ENCODE measurements around the gene SMARCB1. TPM values are rescaled to one million over a fixed set of nuclear protein-coding genes. Genes with fewer than 3 reads are reported as not detected.

The SMARCB1 gene
- total RNA-seq, 1 experiment from 2014 or later = 88.2 TPM

DNA sequence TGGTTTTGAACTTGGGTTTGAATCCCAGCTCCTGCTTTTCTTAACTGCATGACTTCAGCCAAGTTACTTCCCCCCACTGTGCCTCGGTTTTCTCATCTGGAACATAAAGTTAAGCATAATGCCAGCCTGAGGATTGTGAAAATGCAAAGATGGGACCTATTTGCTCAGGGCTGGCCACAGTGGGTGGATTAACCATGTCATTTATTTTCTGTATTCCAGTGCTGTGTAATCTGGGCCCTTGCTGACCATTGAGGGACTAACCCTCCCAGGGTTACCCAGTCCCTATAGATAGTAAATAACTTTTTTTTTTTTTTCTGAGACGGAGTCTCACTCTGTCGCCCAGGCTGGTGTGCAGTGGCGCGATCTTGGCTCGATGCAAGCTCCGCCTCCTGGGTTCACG is 31.1 kb upstream of the SMARCB1 start:
- Mint-ChIP-seq H3K27ac (ENCODE audit: unreplicated experiment) (no peak overlapping the region), H3K36me3 (ENCODE audit: insufficient read depth, unreplicated experiment) (peaks cover 25% of the 10 kb centered on the region), H3K9me3 (ENCODE audit: low read depth, unreplicated experiment) (no peaks in the 10 kb centered on the region), H3K4me3 (ENCODE audit: low read depth, unreplicated experiment) (no peak overlapping the region), H3K27me3 (ENCODE audit: unreplicated experiment) (no peaks in the 10 kb centered on the region), H3K4me1 (ENCODE audit: low read depth, unreplicated experiment) (peaks cover under 1% of the 10 kb centered on the region)
- DNase-seq = no peak
- no TSS peak for BruUV-seq (replicated peaks)
- intact Hi-C loops (cut with micrococcal nuclease; ENCODE audit: unreplicated experiment) = no loop called here
- CTCF ChIA-PET = interaction anchor here (0.6 kb wide), 1 partner anchor 94 kb away, joined by 3 read pairs; no protein-coding TSS in a partner anchor
- TF ChIP-seq CTCF (IDR thresholded peaks at IDR 0.05; ENCODE audit: unreplicated experiment) = no peak

DNA sequence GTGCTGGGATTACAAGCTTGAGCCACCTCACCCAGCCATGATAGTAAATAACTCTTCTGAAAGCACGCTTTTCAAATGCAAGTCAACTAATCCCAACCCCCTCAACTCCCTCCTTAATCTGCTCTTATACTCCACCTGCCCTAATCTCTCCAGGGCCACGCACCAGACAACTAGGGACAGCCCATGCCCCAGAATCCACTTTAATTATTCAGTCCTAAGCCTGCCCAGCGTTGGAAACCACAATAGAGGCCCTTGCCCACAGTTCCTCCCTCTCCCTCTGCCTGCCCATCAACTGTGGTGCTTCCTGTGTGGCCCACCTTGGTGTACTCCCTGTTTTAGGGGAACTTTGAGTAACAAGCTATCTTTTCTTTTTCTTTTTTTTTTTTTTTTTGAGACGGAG is 29.9 kb upstream of the SMARCB1 start:
- CTCF ChIA-PET = interaction anchor here (0.7 kb wide), 1 partner anchor 271 kb away, joined by 3 read pairs; no protein-coding TSS in a partner anchor
- DNase-seq = no peak
- H3K36me3 Mint-ChIP-seq (ENCODE audit: insufficient read depth, unreplicated experiment) = peaks cover 13% of the 10 kb centered on the region
- TF ChIP-seq CTCF (IDR thresholded peaks at IDR 0.05; ENCODE audit: unreplicated experiment) = no peak
- intact Hi-C loops (cut with micrococcal nuclease; ENCODE audit: unreplicated experiment) = no loop called here
- no peaks in the 10 kb centered on the region for H3K27me3 Mint-ChIP-seq (ENCODE audit: unreplicated experiment)
- no peaks in the 10 kb centered on the region for H3K4me1 Mint-ChIP-seq (ENCODE audit: low read depth, unreplicated experiment)
- H3K9me3 Mint-ChIP-seq (ENCODE audit: low read depth, unreplicated experiment) = no peaks in the 10 kb centered on the region
- H3K4me3 Mint-ChIP-seq (ENCODE audit: low read depth, unreplicated experiment) = no peak overlapping the region
- H3K27ac Mint-ChIP-seq (ENCODE audit: unreplicated experiment) = no peak overlapping the region
- no TSS peak for BruUV-seq (replicated peaks)

DNA sequence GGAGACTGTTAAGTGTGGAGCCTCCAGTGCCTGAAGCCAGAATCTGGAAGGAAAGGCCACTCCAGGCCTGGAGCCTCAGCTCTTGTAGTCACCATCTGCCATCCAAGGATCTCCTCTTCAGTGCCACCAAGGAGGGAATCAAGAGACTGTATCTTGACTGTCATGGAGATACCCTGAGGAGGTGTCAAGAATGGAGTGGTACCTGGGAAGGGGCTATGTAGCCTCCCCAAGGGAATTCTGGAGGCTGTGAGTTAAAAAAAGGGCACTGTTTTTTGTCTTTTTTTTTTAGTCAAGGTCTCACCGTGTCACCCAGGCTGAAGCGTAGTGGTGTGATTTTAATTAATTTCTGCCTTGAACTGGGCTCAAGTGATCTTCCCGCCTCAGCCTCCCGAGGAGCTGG is 27.2 kb upstream of the SMARCB1 start:
- Mint-ChIP-seq H3K4me3 (ENCODE audit: low read depth, unreplicated experiment) (no peak overlapping the region), H3K9me3 (ENCODE audit: low read depth, unreplicated experiment) (no peaks in the 10 kb centered on the region), H3K4me1 (ENCODE audit: low read depth, unreplicated experiment) (no peaks in the 10 kb centered on the region), H3K36me3 (ENCODE audit: insufficient read depth, unreplicated experiment) (peaks cover 11% of the 10 kb centered on the region), H3K27me3 (ENCODE audit: unreplicated experiment) (no peaks in the 10 kb centered on the region), H3K27ac (ENCODE audit: unreplicated experiment) (no peak overlapping the region)
- TF ChIP-seq CTCF (IDR thresholded peaks at IDR 0.05; ENCODE audit: unreplicated experiment) = no peak
- CTCF ChIA-PET = no interaction called here
- BruUV-seq (replicated peaks) = no TSS peak
- intact Hi-C loops (cut with micrococcal nuclease; ENCODE audit: unreplicated experiment) = no loop called here
- DNase-seq = no peak

- Mint-ChIP-seq H3K4me1 (ENCODE audit: low read depth, unreplicated experiment) (peaks cover 2% of the 10 kb centered on the region), H3K36me3 (ENCODE audit: insufficient read depth, unreplicated experiment) (peaks cover 11% of the 10 kb centered on the region), H3K9me3 (ENCODE audit: low read depth, unreplicated experiment) (no peaks in the 10 kb centered on the region), H3K27me3 (ENCODE audit: unreplicated experiment) (no peaks in the 10 kb centered on the region), H3K4me3 (ENCODE audit: low read depth, unreplicated experiment) (no peak overlapping the region), H3K27ac (ENCODE audit: unreplicated experiment) (no peak overlapping the region)
- TF ChIP-seq CTCF (IDR thresholded peaks at IDR 0.05; ENCODE audit: unreplicated experiment) = no peak
- DNase-seq = no peak
- intact Hi-C loops (cut with micrococcal nuclease; ENCODE audit: unreplicated experiment) = no loop called here
- BruUV-seq (replicated peaks) = TSS peak; percentile 2
- CTCF ChIA-PET = interaction anchor here (1.0 kb wide), 1 partner anchor 11 kb away, joined by 4 read pairs; no protein-coding TSS in a partner anchor
These were observed 26.7 kb upstream of the SMARCB1 start for GRCh38 chr22:23760056-23760455.
